ENCODE data around the gene NMNAT3.

GRCh38 chr3:139689708-139690228 lies 12.0 kb upstream of the NMNAT3 start:
- no peak for TF ChIP-seq CTCF (optimal IDR thresholded peaks at IDR 0.05 in 1 of 3, IDR thresholded peaks at IDR 0.05 in 1 of 3, conservative IDR thresholded peaks at IDR 0.05 in 1 of 3; ENCODE audit: extremely low read depth in 1 of 3, insufficient read depth in 2 of 3, low read length in 3 of 3)
- no peak for TF ChIP-seq EZH2 (IDR thresholded peaks at IDR 0.05; ENCODE audit: low read length)

All from keratinocyte (primary cell).